Hematopoietic multipotent progenitor cell treated with erythropoietin and hydrocortisone succinate and interleukin-3 and kit ligand, for 6 days (in vitro differentiated cells): Measurements from ENCODE around the gene DCST2.

Experiments used
- DNase-seq: peaks from one replicate; pipeline ENCODE4 v3.0.0-alpha.2; 2015

DCST2 gene

DNA sequence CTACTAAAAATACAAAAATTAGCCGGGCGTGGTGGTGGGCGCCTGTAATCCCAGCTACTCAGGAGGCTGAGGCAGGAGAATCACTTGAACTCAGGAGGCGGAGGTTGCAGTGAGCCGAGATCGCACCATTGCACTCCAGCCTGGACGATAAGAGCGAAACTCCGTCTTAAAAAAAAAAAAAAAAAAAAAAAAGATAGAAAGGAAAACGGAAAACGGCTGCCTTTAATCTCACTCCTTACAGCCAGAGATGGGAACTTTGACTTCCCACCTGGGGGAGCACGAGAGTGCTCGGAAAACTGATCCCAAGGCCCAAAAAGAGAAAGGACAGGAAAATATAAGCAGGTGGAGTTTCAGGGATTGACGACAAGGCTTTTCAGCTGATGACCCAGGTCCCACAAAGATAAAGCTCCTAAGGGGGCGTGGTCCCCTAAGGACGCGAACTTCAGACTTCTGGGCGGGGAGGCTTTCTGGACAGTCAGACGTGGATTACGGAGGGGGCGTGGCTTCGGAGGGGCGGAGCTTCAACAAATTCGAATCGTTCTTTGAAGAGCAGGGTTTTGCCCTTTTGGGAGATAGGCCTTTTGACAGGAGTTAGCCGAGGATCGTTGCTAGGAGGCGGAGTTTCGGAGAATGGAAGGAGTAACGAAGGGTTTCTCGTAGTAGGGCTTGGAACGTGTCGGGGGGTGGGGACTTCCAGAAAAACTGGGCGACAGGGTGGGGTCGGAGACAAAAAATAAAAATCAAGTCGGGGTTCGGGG, 60.1 kb downstream of the DCST2 start:
- peak; percentile 100 for DNase-seq

DNA sequence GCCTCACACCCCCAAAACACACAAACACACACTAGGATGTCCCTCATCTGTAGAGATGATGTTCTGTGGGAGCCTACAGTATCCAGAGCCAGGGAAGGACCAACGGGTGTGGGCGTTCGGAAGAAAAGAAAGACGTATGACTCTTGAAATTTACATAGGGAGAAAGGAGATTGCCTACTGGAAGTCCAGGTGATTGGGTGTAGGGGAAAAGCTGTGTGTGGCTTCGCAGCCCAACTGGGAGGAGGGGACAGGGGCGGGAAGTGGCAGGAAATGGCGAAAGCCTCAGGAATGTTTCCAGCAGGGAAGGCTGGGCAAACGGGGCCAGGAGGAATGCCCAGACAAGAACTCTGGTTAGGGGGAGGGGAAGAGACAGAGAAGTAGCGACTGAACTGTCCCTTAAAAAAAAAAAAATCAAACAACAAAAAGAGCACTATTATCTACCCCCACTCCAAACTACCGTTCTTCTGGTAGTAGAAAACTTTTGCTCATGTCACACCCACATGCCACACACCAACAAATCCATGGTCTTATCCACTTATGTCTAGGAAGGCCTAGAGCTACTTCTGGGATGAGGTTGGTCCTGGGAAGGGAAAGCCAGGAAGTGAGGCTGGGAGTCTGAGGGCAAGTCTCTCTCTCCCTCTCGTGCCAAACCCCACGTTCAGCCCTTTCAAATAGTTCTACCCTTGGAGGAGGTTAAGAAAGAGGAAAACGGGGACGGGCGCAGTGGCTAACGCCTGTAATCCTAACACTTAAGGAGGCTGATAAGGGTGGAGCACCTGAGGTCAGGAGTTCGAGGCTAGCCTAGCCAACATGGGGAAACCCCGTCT, 60.9 kb downstream of the DCST2 start:
- peak; percentile 36 for DNase-seq

DNA sequence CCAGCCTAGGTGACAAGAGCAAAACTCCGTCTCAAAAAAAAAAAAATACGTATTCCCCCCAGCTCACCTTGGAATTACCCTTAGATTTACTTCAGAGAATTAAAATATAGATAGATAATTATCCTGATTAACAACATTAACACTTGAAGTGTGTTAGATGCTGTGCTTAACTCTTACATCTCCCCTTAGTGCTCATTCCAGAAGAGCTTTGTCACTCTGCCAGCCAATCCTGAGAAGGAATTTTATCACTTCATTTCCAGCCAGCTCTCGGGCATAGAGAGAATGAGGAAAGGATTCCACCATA, 61.4 kb downstream of the DCST2 start:
- peak; percentile 23 for DNase-seq

DNA sequence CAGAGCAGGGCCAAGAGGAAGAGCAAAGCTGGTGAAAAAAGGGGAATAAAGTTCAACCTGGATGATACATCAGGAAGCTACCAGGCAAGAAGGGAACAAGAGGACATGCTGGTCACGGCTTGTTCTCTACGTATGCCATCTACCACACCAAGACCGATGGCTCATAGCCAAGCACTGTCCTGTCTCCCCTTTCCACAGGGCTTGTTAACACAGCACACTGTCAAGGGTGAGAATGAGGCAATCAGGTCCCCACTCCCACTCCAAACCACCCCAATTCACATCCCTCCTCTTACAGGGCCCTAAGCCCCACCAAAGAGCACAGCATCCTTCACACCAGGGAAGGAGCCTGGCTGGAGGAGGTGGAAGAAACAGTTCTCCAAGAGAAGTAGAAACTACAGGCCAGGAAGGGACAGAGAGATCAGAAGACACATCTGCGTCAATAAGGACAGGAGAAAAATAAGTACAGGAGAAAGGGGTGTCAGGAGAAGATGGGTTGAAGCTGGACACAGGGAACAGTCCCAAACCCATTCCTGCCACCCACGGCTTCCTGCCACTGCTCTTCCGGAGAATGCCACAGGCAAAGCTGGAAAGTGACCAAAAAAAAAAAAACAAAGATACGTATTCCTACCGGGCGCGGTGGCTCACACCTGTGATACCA, 62.1 kb downstream of the DCST2 start:
- peak; percentile 43 for DNase-seq

DNA sequence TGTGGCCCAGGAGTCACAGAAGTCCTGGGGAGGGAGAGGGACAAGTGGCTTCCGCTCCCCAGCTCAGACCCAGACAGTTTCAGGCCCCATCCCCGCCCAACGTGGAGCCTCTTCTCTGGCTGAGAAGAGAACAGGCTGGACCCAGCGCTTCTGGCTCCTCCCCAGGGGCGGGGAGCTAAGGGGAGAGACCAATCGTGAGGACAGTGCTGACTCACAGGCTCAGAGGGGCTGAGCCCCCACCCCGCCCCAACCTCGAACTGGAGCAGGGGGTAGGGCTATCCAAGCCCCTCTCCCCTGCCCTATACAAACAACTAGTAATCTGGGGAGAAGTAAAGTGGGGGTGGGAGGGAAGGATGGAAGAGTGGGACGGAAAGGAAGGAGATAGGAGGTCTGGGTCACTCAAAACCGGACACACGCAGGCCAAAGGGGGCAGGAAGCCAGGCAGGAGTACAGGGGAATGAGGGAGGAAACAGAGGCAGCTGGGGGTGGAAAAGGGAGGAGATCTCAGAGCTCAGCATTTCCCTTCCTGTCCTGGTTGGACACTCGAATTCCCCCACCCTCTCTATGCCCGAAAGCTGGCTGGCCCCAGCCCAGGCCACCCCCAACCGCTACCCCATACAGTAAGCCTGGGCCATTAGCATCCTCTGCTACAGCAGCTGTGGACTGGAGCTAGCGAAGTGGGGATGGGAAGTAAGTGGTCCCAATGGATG, 62.8 kb downstream of the DCST2 start, which contains the start of gene SHC1:
TSS of gene SHC1 (minus strand) at position 117 of the 710 bp plus-strand sequence. CDS start 221 bp downstream, outside the sequence.
- peak; percentile 95 for DNase-seq

DNA sequence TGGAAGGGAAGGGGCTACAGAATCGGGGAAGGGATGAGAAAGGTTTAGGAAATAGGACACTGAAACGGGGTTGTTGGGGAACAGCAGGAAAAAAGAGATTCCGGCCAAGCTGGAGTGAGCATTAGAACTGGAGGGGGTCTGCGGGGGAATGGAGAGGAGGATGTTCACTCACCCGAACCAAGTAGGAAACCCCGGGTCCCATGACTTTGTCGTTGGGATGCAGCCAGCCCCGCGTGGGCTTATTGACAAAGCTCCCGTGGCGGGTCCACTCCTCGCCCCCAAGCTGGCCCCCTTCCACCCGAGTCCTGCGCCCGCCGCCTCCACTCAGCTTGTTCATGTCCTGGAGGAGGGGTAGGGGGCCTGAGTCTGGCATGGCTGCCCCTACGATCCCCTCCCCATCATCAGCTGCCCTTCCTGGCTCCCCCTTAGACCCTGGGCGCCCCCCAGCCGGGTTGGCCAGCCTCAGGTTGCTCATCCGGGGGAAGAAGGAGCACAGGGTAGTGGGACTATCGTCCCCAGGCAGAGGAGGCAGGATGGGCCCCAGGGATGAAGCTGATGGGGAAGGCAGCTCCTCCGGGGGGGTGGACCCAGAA, 63.6 kb downstream of the DCST2 start:
- no peak for DNase-seq

DNA sequence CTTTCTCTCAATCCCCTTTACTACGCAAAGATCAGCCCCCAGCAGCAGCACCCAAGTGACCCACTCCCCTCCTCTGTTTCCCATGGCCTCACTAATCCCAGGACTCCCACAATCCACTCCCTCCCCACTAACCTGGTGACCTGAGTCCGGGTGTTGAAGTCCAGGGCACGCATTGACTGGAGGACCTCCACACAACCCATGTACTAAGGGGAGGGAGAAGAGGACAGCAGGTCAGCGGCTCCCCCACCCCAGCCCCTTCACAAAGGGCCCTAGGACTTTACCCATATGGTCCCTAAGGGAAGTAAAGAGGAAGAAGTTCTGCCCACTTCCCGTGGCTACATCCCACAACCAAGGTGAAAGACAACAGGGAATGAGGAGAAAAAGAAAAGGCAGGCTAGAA, 64.3 kb downstream of the DCST2 start:
- DNase-seq = no peak

DNA sequence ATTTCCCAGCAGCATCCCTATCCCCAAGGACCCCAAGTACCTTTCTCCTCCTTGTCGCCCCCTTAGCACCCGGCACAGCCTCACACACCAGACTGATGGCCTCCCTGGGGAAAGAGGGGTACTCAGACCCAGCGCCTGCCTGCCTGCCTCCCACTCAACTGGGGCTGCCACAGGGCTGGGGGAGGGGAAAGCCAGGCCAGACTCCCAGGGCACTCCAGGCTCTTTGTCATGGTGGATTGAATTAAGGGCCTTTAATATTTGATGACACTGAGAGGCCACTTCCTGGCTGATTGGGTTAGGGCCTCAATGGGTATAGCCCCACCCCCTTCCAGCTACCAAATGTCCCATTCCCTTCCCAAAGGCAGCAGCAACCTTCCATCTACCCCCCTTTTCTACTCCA, 64.8 kb downstream of the DCST2 start:
- DNase-seq = no peak
